ENCODE data around the gene ABHD16A. TPM values are rescaled to one million over a fixed set of nuclear protein-coding genes. Genes with fewer than 3 reads are reported as not detected.

Gene ABHD16A
- total and polyA plus RNA-seq, 7 donors, result 26.6 to 56.6 (median 34.4) TPM

GRCh38 chr6:31687860-31688693, 15.0 kb downstream of the ABHD16A start:
- Histone ChIP-seq H3K9me3 (no peaks in the 10 kb centered on the region), H3K36me3 (ENCODE audit: insufficient read depth in 1 of 2, low read depth in 1 of 2) (peaks cover 12 to 91% of the 10 kb centered on the region in 2 donors), H3K27me3 (ENCODE audit: insufficient read depth in 3 of 3, low read length in 2 of 3) (no peaks in the 10 kb centered on the region), H3K4me3 (no peak overlapping the region), H3K27ac (no peak overlapping the region), H3K4me1 (no peaks in the 10 kb centered on the region)
- ATAC-seq, result no peak
- TF ChIP-seq CTCF (IDR thresholded peaks at IDR 0.05), result no peak
- DNase-seq, result no peak
- 77 to 79% (median 78%) methylated on average over 14 of the region's 14 CpGs for WGBS, 3 donors
- intact Hi-C loops (cut with DNase I), result loop anchor here (10.0 kb wide), 2 partner anchors 177 to 197 kb away; partner anchors contain the start of gene NEU1 (in 1 of the 2)

GRCh38 chr6:31687321-31687720, 15.8 kb downstream of the ABHD16A start:
- Histone ChIP-seq H3K27me3 (ENCODE audit: insufficient read depth in 3 of 3, low read length in 2 of 3) (no peaks in the 10 kb centered on the region), H3K36me3 (ENCODE audit: insufficient read depth in 1 of 2, low read depth in 1 of 2) (peaks cover 10 to 84% of the 10 kb centered on the region in 2 donors), H3K4me3 (no peak overlapping the region), H3K9me3 (no peaks in the 10 kb centered on the region), H3K4me1 (no peaks in the 10 kb centered on the region), H3K27ac (no peak overlapping the region)
- no peak for TF ChIP-seq CTCF (IDR thresholded peaks at IDR 0.05)
- ATAC-seq, result no peak
- 72 to 81% (median 75%) methylated on average over 8 of the region's 8 CpGs for WGBS, 3 donors
- no peak for DNase-seq
- intact Hi-C loops (cut with DNase I), result loop anchor here (10.0 kb wide), 2 partner anchors 177 to 197 kb away; partner anchors contain the start of gene NEU1 (in 1 of the 2)

- Histone ChIP-seq H3K9me3 (no peaks in the 10 kb centered on the region), H3K36me3 (ENCODE audit: insufficient read depth in 1 of 2, low read depth in 1 of 2) (peaks cover 9 to 75% of the 10 kb centered on the region in 2 donors), H3K4me3 (no peak overlapping the region), H3K27ac (no peak overlapping the region), H3K4me1 (no peaks in the 10 kb centered on the region), H3K27me3 (ENCODE audit: insufficient read depth in 3 of 3, low read length in 2 of 3) (no peaks in the 10 kb centered on the region)
- intact Hi-C loops (cut with DNase I), result loop anchor here (10.0 kb wide), 2 partner anchors 178 to 198 kb away; partner anchors contain the start of gene NEU1 (in 1 of the 2)
- ATAC-seq (no peak), DNase-seq (no peak)
- WGBS, 3 donors, result 62 to 81% (median 71%) methylated on average over 5 of the region's 5 CpGs
- TF ChIP-seq CTCF (IDR thresholded peaks at IDR 0.05), result no peak
These were observed 16.6 kb downstream of the ABHD16A start for GRCh38 chr6:31686483-31686882.

GRCh38 chr6:31683591-31683990, 19.5 kb downstream of the ABHD16A start:
- Histone ChIP-seq H3K27me3 (ENCODE audit: insufficient read depth in 3 of 3, low read length in 2 of 3) (no peaks in the 10 kb centered on the region), H3K36me3 (ENCODE audit: insufficient read depth in 1 of 2, low read depth in 1 of 2) (peaks cover 0 to 46% of the 10 kb centered on the region in 2 donors), H3K4me3 (no peak overlapping the region), H3K4me1 (peaks cover 8% of the 10 kb centered on the region), H3K27ac (no peak overlapping the region), H3K9me3 (no peaks in the 10 kb centered on the region)
- WGBS, 3 donors, result 68 to 82% (median 71%) methylated on average over 13 of the region's 13 CpGs
- TF ChIP-seq CTCF (IDR thresholded peaks at IDR 0.05), result no peak
- no peak for DNase-seq
- intact Hi-C loops (cut with DNase I), result loop anchor here (5.0 to 10.0 kb wide), 5 partner anchors 84 to 269 kb away; partner anchors contain the start of gene NEU1 (in 1 of the 2)
- ATAC-seq, result no peak
